ENCODE data around the gene IFNGR2.
"Not testable (repeated sequence)": the region's sequence is repeated elsewhere in the genome, so short reads cannot be mapped to it uniquely, and the experiment has no call there.

The IFNGR2 gene

DNA sequence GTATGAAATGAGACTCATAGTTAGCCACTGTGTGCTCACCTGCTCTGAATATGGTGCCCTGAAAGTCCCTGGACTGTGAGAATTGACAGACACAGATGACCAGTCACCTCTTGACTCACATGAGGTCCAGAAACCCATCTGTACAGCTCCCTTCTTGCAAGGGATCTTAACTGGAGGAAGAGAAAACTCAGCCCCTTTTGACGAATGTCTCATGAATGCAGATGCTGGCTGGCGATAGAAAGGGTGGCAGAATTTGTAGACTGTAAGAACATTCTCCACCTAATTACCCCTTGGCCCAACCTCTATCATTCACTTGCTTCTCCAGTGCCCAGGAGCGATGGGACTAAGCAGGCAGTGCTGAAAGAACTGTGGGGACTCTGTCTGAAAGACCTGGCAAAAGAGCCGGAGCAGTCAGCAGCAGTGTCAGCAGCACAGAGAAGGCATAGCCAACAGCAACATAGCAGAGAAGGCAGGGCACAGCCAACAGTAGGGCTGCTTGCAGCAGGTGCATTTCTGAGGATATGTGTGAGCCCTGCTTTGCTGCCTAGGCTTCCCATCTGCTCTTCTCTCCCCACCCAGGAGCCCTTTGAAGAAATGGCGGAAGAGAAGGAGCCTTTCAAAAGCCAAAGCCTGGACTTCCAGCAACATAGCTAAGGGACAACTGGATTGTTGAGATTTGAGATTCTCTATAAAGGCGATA lies 25.8 kb upstream of the IFNGR2 start:
- DNase-seq (ENCODE audit: low read depth in 2 of 2) = no peak

DNA sequence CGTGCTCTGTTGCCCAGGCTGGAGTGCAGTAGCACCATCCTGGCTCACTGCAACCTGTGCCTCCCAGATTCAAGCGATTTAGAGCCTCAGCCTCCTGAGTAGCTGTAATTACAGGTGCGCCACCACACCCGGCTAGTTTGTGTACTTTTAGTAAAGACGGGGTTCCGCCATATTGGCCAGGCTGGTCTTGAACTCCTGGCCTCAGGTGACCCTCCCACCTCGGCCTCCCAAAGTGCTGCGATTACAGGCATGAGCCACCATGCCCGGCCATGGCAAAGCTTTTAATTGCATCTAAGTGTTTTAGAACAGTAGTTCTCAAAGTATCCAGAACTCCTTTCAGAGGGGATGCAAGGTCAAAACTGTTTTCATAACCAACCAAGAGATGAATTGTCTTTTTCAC lies 25.1 kb upstream of the IFNGR2 start:
- no peak for DNase-seq (ENCODE audit: low read depth in 2 of 2)

DNA sequence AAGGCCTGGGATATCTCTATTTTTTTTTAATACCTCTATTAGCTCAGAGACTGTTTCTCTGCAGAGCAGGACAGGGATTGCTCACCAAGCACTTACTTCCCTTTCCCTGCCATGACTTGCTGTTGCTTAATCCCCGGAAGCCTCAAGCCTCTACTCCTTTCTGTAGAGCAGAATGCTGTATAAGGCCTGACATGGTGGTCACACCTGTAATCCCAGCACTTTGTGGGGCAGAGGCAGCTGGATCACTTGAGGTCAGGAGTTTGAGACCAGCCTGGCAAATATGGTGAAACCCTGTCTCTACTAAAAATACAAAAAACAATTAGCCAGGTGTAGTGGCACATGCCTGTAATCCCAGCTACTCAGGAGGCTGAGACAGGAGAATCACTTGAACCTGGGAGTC lies 23.3 kb upstream of the IFNGR2 start:
- not testable (repeated sequence) for DNase-seq (ENCODE audit: low read depth in 2 of 2)

DNA sequence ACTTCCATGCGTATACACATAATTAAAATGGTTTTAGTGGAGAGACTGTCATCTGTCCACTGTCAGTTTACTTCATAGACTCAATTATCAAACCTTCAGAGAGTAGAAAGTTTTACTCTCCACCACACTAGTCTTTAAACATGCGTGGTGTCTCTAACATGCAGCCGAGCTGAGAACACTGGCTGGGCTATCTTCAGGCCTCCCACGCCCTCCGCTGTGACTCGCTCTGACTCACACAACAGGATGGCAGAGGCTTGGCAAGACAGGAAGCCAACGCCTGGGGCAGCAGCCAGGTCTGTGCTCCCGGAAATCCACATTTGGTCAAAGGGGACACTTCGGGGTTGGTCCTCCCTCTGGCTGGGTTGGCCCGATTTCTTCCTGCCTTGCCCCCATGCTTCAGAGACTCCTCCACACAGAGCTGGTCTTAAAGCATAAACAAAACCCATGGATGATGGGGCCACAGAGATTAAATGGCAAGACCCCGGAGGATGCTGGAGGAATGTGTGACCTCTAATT lies 22.7 kb upstream of the IFNGR2 start:
- peak; percentile 75 to 87 for DNase-seq (ENCODE audit: low read depth in 2 of 2)

DNA sequence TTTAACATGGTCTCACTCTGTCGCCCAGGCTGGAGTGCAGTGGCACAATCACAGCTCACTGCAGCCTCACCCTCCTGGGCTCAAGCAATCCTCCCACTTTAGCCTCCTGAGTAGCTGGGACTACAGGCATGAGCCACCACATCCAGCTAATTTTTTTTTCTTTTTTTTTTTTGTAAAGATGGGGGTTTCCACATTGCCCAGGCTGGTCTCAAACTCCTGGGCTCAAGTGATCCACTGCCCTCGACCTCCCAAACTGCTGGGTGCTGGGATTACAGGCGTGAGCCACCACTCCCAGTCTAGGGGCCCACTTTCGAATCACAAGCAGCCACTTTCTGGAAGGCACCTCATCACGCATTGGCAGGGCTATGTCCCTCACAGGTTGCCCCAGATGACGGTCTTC lies 21.8 kb upstream of the IFNGR2 start:
- DNase-seq (ENCODE audit: low read depth in 2 of 2) = not testable (repeated sequence)

DNA sequence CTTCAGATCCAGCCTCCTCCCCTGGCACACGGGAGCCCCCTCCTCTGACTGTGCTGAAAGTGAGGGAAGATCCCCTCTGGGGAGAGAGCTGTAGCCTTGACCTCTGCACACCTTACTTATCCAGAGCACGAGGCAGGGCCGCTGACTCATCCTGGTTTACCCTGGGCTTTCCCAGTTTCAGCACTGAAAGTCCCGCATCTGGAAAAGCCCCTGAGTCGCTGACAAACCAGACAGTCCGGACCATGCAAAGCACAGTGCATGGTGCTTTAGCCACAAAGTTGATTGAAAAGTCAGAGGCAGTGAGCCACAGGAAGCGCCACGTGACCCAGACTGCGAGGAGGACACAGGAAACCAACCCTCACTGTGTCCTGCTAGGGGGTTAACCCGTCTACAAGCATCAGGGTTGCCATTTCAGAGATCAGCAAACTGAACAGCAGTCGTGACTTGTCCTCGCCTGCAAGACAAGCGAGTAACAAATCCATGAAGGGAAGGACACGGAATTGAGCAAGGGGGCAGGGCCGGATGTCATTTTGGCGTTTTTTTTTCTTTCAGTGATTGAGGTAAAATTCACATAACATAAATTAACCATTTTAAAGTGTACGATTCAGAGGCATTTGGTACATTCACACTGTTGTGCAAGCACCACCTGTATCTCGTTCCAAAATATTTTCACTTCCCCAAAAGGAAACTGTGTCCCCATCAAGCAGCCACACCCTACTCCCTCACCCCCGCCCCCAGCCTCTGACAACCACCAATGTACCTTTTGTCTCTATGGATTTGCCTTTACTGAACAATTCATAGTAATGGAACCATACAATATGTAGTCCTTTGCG lies 19.9 kb upstream of the IFNGR2 start:
- peak; percentile 61 to 64 for DNase-seq (ENCODE audit: low read depth in 2 of 2)

DNA sequence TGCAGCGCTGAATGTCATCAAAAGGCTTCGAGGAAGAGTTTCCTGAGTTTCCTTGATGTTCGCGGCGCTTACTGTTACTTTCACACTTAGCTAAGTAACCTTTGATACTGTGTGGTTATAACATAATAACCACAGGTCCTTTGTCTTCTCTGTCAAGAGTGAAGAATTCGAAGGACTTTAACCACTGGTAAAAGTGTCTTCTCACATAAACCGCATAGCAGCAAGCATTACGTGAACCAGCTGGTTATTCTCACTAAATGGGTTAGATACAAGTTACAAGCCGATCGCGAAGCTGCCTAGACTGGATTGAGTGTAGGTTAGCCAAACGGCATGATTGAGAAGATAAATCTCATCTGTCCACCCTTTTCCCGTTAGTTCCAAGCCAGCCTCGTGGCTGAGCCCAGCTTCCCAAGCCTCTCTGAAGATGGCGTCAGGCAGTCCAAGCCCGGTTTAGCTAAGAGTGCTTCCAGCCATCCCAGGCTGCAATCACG lies 18.3 kb upstream of the IFNGR2 start:
- DNase-seq (ENCODE audit: low read depth in 2 of 2) = no peak

DNA sequence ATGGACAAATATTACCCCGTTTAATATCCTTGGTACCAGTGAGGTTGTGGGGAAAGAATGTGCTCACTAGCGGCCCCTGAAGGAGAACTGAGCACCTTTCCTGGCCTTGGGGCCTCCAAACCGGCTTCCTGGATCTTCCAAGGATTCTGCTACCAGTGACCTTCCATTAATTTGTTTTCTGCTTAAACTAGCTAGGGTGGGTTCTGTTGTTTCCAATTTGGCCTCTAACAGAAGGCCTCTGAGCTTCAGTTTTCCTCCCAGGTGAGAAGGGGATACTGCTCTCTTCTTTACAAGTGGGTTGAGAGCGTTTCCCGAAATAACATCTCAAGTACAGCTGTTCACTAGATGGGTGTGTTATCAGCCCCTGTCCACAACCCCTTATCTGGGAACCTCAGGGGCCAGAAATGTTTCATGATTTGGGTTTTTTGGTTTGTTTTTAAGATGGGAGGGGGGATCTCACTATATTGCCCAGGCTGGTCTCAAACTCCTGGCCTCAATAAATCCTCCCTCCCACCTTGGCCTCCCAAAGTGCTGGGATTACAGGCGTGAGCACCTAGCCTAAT lies 16.9 kb upstream of the IFNGR2 start:
- DNase-seq (ENCODE audit: low read depth in 2 of 2) = no peak

DNA sequence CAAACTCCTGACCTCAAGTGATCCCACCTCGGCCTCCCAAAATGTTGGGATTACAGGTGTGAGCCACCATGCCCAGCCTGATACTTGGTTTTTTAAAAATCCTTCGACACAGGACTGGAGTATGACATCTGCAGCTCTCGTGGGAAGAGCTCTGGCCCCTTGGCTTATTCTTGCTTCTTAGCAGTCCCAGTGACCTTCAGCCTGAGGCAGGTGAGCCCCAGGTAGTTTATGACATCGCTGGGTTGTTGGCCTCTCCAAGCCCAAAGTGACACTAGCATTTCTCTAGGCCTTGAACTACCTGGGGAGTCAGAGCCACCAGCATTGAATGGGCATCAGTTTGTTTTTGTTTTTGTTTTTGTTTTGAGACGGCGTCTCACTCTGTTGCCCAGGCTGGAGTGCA lies 15.9 kb upstream of the IFNGR2 start:
- no peak for DNase-seq (ENCODE audit: low read depth in 2 of 2)

DNA sequence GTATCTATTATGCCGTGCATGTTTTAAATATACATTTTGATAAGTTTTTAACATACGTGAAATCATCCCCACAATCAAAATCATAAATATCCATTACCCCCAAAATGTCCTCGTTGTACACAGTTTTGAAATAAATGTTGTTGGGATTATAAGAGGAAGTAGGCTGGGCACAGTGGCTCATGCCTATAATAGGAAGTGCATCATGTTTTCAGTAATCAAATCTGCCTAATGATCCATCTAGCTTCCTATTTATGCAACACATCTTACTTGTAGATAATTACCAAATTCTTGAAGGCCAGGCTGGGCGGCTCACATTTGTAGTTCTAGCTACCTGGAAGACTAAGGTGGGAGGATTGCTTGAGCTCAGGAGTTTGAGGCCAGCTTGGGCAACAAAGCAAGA lies 15.0 kb upstream of the IFNGR2 start:
- no peak for DNase-seq (ENCODE audit: low read depth in 2 of 2)

DNA sequence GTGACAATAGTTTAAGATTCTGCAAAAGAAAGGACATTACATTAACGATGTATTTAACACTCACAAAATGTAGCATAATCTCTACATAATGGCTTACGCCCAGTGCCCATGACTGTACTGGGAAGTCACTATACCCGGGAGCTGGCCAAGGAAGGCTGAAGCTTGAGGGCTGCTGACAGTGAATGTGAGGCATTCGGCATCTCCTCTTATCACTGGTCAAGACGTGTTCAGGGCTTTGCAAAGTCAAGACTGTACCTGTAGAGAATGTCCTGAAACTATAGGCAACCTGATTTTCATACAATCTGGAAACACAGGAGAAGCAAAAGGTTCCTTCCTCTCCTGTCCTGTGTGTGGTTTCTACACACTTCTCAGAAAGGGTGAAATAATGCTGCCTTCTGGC lies 12.7 kb upstream of the IFNGR2 start:
- no peak for DNase-seq (ENCODE audit: low read depth in 2 of 2)

DNA sequence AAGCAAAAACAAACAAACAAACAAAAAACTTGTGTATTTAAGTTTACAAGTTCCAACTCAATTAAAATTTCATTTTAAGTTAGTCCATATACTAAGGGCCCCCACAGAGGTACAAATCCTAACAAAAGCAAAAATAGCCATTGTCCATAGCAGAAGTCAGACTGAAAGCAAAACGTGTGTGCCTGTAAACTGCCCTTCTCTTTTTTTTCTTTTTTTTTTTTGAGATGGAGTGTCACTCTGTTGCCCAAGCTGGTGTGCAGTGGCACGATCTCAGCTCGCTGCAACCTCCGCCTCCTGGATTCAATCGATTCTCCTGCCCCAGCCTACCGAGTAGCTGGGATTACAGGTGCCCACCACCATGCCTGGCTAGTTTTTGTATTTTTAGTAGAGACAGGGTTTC lies 11.6 kb upstream of the IFNGR2 start:
- DNase-seq (ENCODE audit: low read depth in 2 of 2) = no peak

DNA sequence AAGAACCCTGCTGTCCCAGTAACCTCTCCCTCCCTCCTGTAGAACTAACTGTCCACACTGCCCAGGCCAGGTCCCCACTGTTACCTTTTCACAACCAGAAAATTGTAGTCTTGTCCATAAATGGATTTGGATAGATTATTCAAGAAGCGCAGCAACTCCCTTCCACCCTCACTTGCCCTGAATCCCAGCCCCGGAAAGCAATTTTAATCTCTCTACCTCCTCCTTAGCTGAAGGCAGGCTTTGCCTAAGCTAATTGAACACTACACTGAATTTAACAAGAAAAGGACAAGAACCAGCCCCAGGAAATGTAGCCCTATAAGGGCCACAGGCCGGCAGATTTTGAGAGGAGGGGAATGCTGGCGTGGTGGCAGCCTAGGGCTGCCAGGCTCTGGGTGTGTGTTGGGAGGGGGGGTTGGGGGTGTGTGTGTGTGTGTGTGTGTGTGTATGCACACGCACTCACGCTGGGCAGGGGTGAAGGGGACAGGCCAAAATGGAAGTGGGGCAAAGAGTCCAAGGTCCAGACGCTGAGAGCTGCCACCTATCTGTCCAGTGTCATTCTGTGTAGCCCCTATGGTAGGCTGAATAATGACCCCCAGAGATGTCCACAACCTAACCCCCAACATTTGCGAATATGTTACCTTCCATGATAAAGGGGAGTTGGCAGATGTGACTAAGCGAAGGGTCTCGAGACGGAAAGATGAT lies 10.8 kb upstream of the IFNGR2 start:
- DNase-seq (ENCODE audit: low read depth in 2 of 2) = no peak

DNA sequence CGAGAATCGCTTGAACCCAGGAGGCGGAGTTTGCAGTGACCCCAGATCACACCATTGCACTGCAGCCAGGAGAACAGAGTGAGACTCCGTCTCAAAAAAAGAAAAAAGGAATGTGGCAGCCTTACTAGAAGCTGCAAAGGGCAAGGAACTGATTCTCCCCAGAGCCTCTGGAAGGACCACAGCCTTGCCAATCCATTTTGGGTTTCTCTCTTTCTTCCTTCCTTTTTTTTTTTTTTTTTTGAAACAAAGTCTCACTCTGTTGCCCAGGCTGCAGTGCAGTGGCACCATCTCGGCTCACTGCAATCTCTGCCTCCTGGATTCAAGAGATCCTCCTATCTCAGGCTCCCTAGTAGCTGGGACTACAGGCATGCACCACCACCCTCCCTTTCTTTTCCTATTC lies 9.9 kb upstream of the IFNGR2 start:
- DNase-seq (ENCODE audit: low read depth in 2 of 2) = no peak

DNA sequence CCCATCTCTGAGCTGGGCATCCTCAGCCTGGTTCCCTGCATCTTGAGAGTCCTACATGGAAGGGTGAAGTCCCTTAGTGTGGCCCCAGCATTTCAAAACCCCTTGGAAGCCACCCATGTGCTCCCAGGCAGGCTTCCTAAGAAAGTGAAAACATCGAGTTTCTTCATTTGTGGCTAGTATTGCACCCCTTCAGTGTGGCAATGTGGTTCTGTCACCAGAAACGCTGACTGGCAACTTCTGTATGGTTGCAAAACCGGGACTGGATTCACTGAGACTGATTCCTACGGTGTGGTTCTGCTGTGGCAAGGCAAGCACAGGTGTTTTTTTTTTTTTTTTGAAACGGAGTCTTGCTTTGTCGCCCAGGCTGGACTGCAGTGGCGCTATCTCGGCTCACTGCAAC lies 9.0 kb upstream of the IFNGR2 start:
- DNase-seq (ENCODE audit: low read depth in 2 of 2) = no peak

DNA sequence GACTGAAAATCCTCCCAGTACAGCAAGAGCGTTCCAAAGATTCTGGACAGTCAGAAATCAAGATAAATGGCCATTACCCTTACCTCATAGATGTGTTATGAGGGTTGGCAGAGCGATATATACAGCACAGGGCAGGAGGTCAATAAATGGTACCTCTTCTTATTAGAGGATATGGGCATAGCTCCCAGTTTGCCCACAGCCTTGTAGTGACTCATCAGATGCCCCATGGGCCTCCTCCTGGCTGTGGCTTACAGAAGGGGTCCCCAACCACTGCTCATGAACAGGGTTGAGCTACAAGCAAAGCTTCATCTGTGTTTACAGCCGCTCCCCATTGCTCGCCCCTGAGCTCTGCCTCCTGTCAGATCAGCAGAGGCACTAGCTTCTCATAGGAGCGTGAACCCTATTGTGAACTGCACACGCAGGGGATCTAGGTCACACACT lies 7.3 kb upstream of the IFNGR2 start:
- no peak for DNase-seq (ENCODE audit: low read depth in 2 of 2)

DNA sequence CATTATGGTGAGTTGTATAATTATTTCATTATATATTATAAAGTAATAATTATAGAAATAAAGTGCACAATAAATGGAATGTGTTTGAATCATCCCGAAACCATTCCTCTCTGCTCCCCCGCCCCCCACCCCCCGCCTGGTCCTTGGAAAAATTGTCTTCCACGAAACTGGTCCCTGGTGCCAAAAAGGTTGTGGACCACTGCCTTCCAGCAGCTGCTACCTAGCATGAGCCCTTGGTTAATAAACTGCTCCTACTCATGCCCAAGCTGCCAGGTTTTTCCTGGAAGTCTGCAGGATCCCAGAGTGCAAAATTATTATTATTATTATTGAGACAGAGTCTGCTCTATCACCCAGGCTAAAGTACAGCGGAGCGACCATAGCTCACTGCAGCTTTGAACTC lies 6.8 kb upstream of the IFNGR2 start:
- no peak for DNase-seq (ENCODE audit: low read depth in 2 of 2)

DNA sequence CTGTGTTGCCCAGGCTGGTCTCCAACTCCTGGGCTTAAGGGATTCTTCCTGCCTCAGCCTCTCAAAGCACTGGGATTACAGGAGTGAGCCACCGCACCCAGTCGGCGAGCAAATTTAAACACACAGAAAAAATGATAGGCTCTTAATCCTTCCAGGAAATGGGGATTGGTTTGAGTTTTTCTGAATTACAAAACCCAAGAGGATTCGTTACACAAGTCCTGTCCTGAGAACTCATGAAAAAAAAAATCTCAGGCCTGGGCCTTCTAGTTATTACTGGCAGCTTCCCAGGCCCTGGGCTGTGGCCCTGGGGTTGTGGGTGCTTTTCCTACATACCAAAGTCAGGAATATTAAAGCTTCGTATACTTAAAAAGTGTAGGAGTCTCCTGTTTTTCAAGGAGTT lies 6.3 kb upstream of the IFNGR2 start:
- DNase-seq (ENCODE audit: low read depth in 2 of 2) = no peak

DNA sequence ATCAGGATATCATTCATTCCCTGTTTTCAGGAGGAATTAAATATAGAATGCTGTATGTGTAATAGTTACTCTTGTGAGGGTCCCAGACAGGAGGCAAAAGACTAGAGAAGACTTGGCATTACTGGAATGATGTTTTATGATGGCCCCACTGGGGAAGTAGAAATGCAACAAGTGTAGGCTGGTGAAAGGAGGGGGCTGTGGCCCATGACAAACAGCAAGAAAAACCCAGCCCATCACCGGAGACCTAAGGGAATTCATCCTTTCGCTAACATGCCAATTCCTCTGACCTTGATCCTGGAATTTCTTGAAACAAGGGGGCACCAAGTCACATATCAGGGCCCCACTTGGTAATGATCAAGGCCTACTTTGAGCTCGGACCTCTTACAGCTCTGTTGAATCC lies 5.5 kb upstream of the IFNGR2 start:
- DNase-seq (ENCODE audit: low read depth in 2 of 2) = no peak

DNA sequence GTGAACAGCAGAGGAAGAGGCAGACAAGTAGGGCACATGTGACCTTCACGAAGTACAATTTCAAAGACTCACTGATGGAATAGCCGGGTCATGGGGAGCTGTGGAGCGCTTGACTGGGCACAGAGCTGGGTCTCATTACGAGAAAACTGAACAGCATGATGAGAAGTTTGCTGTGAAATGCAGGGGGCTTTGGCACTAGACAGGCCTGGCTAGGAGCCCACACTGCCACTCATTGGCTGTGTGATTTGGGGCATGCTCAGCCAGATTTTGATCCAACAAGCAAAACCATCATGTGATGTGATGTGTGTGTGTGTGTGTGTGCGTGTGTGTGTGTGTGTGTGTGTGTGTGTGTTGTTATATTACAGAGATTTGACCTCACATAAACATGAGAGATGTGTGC lies 4.9 kb upstream of the IFNGR2 start:
- DNase-seq (ENCODE audit: low read depth in 2 of 2) = no peak

DNA sequence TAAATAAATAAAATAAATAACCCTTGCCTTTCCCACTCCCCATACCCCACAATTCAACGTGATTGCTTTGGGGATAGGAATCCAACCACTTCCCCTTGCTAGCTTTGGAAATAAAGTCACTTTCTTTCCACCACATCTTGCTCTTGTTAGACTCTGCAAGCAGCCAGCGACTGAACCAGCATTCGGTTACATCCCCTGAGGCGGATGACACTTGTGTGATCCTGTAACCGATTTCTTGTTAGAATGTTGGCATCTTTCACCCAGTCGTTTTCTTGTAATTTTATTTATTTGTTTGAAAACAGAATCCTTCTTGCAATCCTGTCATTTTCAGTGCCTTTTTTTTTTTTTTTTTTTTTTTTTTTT lies 1.6 kb upstream of the IFNGR2 start:
- DNase-seq (ENCODE audit: low read depth in 2 of 2) = no peak
